Measurements from ENCODE around the gene TMEM191C. TPM values are rescaled to one million over a fixed set of nuclear protein-coding genes. Genes with fewer than 3 reads are reported as not detected.
"Not testable (repeated sequence)": the region's sequence is repeated elsewhere in the genome, so short reads cannot be mapped to it uniquely, and the experiment has no call there.

TMEM191C gene
- total and polyA plus RNA-seq, 2 of the 4 experiments (the other 2 are of a cell fraction) = 0.36 to 0.75 TPM

DNA sequence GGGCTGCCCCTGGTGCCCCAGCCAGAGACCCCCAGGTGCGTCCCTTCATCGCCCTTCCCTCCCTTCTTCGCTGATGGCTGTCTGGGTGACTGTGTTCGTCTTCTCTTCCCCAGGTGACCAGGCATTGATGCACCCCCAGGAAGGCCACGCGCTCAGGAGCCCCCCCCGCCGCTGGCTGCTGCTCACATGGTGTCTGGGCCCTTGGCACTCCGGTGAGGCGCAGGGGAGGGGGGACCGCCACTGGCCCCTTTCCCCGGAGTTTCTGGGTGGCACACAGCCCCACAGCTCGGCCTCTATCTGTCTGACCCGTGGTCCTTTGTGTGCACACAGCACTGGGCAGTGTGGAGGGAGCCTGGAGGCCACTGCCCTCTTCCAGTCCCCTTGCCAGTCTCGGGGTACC, 24.5 kb upstream of the TMEM191C start:
- H2BK120ac ChIP-seq (ENCODE audit: low read depth, low read length); H3K4ac ChIP-seq (ENCODE audit: low read depth, low read length); H4K5ac ChIP-seq (ENCODE audit: low read depth, low read length); H2AK9ac ChIP-seq (replicated peaks; ENCODE audit: low read depth, low read length, poor library complexity); H3K27ac ChIP-seq (ENCODE audit: insufficient read depth, low read length); H3K23ac ChIP-seq (ENCODE audit: low read depth, low read length); H3K9ac ChIP-seq (ENCODE audit: low read depth, low read length); H3K14ac ChIP-seq (replicated peaks; ENCODE audit: low read depth, low read length); dilution Hi-C loops (cut with HindIII; ENCODE audit: low sequenced_read_pairs, unreplicated experiment); BruUV-seq (replicated peaks); POLR2A ChIA-PET (ENCODE audit: unreplicated experiment); H2AFZ ChIP-seq (replicated peaks; ENCODE audit: low read length, poor library complexity); H2BK20ac ChIP-seq (ENCODE audit: low read depth, low read length); DNase-seq; ATAC-seq (ENCODE audit: low read depth); H3K4me3 ChIP-seq (ENCODE audit: insufficient read depth, low read depth, low read length); CTCF ChIA-PET; H2BK5ac ChIP-seq (ENCODE audit: low read depth, low read length, poor library complexity, severe bottlenecking); H3K4me2 ChIP-seq (ENCODE audit: low read depth, low read length); H3K9me3 ChIP-seq (ENCODE audit: control insufficient read depth, insufficient read depth, low read length); intact Hi-C loops (cut with micrococcal nuclease); H3K56ac ChIP-seq (ENCODE audit: extremely low read depth, insufficient read depth, low read length); H4K8ac ChIP-seq (ENCODE audit: low read depth in 2 of 2, low read length in 2 of 2); H2AK5ac ChIP-seq (ENCODE audit: low read depth, low read length); in situ Hi-C loops (cut with MboI; ENCODE audit: low sequenced_read_pairs); H2BK15ac ChIP-seq (ENCODE audit: low read depth, low read length); H3K27me3 ChIP-seq (ENCODE audit: control insufficient read depth, insufficient read depth, low read length); H3K9me1 ChIP-seq (ENCODE audit: insufficient read depth, low read length); H3K4me1 ChIP-seq (ENCODE audit: control insufficient read depth, insufficient read depth, low read length); H4K91ac ChIP-seq (ENCODE audit: insufficient read depth, low read depth, low read length); H3K18ac ChIP-seq (ENCODE audit: low read depth, low read length): not testable (repeated sequence)
- Histone ChIP-seq H3K36me3 (ENCODE audit: control insufficient read depth, insufficient read depth, low read length) (peaks cover 33% of the 10 kb centered on the region), H3K79me1 (ENCODE audit: low read depth in 1 of 2, low read length in 2 of 2) (peaks cover 4 to 24% of the 10 kb centered on the region in 2 experiments), H4K20me1 (ENCODE audit: insufficient read depth, low read length) (peaks cover 23% of the 10 kb centered on the region; the same call in 1 of the 2 replicates)
- no CpG with 5 or more reads among the region's 15 CpGs for WGBS, 2 experiments (ENCODE audit: extremely low coverage in 2 of 2, insufficient read length in 1 of 2)
